ENCODE measurements around the gene EXOC3L4. TPM values are rescaled to one million over a fixed set of nuclear protein-coding genes. Genes with fewer than 3 reads are reported as not detected.
A peak's percentile ranks its signal among the peaks of the same experiment; 100 is the strongest.

EXOC3L4 gene
- total RNA-seq, 1 donor from 2014 or later, result not detected

DNA sequence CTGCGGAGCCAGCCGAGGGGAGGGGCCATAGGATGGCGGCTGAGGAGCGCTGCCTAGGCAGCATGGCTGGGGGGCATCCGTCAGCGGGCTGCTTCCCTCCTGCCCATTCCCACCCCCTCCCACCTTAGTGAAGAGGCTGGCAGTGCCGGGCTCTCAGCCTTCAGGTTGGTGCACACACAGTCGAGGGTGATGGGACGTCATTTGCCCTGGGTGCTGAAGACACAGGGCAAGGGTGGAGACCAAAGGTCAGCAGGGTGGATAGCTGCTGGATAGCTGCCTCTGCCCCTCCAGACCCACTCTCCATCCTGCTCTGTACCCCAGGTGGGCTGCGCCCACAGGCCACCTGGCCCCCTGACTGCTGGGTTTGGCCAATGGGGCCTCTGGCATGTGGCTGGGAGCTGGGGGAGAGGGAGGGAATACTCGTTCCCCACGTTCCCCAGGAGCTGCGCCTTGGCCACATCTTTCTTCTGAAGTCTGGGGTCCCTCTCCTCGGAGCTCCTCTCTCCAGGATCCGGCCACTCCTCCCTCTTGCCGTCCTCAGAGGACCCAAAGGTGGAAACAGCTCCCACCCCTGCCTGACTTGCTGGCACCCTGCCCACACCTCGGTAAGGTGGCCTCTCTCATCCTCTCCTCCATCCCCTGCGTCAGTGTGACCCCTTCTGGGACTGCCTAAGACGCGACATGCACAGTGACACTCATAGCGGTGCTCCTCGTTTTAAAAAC lies 26.0 kb upstream of the EXOC3L4 start:
- H3K9me3 Mint-ChIP-seq, result no peaks in the 10 kb centered on the region
- DNase-seq (ENCODE audit: low spot score), result no peak
- H3K4me3 ChIP-seq, result no peak overlapping the region
- no peak for TF ChIP-seq EZH2phosphoT487 (IDR thresholded peaks at IDR 0.05)
- TF ChIP-seq, protein P1, sequence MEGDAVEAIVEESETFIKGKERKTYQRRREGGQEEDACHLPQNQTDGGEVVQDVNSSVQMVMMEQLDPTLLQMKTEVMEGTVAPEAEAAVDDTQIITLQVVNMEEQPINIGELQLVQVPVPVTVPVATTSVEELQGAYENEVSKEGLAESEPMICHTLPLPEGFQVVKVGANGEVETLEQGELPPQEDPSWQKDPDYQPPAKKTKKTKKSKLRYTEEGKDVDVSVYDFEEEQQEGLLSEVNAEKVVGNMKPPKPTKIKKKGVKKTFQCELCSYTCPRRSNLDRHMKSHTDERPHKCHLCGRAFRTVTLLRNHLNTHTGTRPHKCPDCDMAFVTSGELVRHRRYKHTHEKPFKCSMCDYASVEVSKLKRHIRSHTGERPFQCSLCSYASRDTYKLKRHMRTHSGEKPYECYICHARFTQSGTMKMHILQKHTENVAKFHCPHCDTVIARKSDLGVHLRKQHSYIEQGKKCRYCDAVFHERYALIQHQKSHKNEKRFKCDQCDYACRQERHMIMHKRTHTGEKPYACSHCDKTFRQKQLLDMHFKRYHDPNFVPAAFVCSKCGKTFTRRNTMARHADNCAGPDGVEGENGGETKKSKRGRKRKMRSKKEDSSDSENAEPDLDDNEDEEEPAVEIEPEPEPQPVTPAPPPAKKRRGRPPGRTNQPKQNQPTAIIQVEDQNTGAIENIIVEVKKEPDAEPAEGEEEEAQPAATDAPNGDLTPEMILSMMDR (IDR thresholded peaks at IDR 0.05), result no peak
- TF ChIP-seq EZH2 (IDR thresholded peaks at IDR 0.05), result no peak
- no peak overlapping the region for H3K9ac ChIP-seq
- H3K36me3 ChIP-seq, result no peaks in the 10 kb centered on the region
- H3K4me2 ChIP-seq, result no peak overlapping the region
- H3K27me3 Mint-ChIP-seq (ENCODE audit: insufficient read depth, low read depth), result peaks cover 4% of the 10 kb centered on the region
- no peak overlapping the region for H3K4me3 Mint-ChIP-seq
- no peaks in the 10 kb centered on the region for H3K36me3 Mint-ChIP-seq
- H4K20me1 ChIP-seq (ENCODE audit: low read depth), result no peaks in the 10 kb centered on the region
- H3K27ac Mint-ChIP-seq, result no peak overlapping the region
- no peaks in the 10 kb centered on the region for H3K9me3 ChIP-seq (ENCODE audit: low read depth)
- H3K27me3 ChIP-seq, result no peaks in the 10 kb centered on the region
- H3F3A ChIP-seq (ENCODE audit: low read depth), result no peaks in the 10 kb centered on the region
- H3K27ac ChIP-seq, result no peak overlapping the region
- peaks cover 12% of the 10 kb centered on the region for H3K4me1 ChIP-seq
- H3K79me2 ChIP-seq (ENCODE audit: low read depth), result no peaks in the 10 kb centered on the region
- H2AFZ ChIP-seq (replicated peaks), result no peak overlapping the region
- H3K4me1 Mint-ChIP-seq, result peaks cover 11% of the 10 kb centered on the region

DNA sequence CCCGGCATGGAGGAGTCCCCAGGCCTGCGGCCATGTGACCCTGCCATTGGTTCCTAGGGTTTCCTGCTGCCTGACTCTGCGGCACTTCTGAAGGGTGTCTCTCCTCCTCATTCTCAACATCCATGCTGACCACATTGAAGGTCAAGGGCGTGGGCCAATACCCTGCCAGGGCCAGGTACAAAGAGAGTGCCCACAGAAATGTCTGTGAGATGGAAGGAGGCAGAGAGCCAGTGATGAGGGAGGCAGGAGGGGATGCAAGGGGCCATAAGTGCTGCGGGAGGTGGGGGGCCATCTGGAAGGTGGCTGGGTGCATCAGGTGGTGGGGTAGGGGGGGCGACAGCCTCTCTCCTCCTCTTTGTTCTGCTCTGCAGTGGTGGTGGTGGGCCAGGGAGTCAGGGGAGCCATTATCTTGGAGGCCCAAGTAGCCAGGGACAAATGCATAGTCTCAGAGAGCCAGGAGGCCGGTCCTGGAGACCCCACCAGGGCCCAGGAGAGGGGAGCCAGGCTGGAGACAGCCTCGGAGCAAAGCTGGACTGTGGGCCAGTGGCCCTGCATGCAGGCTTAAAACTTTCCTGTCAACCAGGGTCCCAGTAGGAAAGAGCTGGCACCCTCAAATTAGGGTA lies 24.2 kb upstream of the EXOC3L4 start:
- no peak overlapping the region for H2AFZ ChIP-seq (replicated peaks)
- no peaks in the 10 kb centered on the region for H4K20me1 ChIP-seq (ENCODE audit: low read depth)
- peaks cover 16% of the 10 kb centered on the region for H3K4me1 ChIP-seq
- peaks cover 11% of the 10 kb centered on the region for H3K4me1 Mint-ChIP-seq
- H3K27ac ChIP-seq, result no peak overlapping the region
- H3K4me2 ChIP-seq, result no peak overlapping the region
- H3K27me3 Mint-ChIP-seq (ENCODE audit: insufficient read depth, low read depth), result peaks cover 2% of the 10 kb centered on the region
- H3K27ac Mint-ChIP-seq, result no peak overlapping the region
- no peak overlapping the region for H3K9ac ChIP-seq
- H3K79me2 ChIP-seq (ENCODE audit: low read depth), result no peaks in the 10 kb centered on the region
- TF ChIP-seq, protein P1 (IDR thresholded peaks at IDR 0.05), result no peak
- TF ChIP-seq EZH2 (IDR thresholded peaks at IDR 0.05) (no peak), EZH2phosphoT487 (IDR thresholded peaks at IDR 0.05) (no peak)
- peaks cover 12% of the 10 kb centered on the region for H3F3A ChIP-seq (ENCODE audit: low read depth)
- no peak for DNase-seq (ENCODE audit: low spot score)
- H3K4me3 Mint-ChIP-seq, result no peak overlapping the region
- no peaks in the 10 kb centered on the region for H3K9me3 ChIP-seq (ENCODE audit: low read depth)
- H3K27me3 ChIP-seq, result peaks cover 9% of the 10 kb centered on the region
- no peaks in the 10 kb centered on the region for H3K9me3 Mint-ChIP-seq
- no peaks in the 10 kb centered on the region for H3K36me3 Mint-ChIP-seq
- H3K4me3 ChIP-seq, result no peak overlapping the region
- H3K36me3 ChIP-seq, result no peaks in the 10 kb centered on the region

DNA sequence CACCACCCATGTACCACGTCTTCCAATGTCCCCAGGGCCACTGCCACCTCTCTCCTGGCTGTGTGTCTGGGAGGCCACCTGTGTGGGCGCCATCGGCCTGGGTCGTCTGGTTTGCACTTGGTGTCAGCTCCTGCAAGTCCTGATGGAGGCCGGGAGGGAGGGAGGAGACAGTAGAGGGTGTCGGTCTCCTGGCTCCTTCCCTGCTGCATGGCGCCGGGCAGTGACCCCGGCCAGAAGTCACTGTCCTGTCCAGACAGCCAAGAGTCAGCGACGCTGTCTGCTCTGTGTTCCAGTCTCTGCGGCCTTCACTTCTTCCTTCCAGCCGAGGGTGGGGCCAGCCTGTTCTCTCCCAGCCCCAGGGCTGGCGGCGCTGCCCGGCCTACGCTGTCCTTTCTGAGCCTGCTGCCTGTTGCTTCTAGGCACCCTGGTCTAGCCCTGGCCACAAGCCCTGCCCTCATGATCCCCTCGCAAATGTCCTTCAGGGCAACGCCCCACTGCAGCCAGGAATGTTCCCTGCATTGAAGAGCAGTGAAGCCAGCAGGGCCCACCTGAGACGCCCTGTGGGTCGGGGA lies 23.5 kb upstream of the EXOC3L4 start:
- Histone ChIP-seq H2AFZ (replicated peaks) (no peak overlapping the region), H3K4me1 (peaks cover 16% of the 10 kb centered on the region), H3F3A (ENCODE audit: low read depth) (peaks cover 13% of the 10 kb centered on the region), H4K20me1 (ENCODE audit: low read depth) (no peaks in the 10 kb centered on the region), H3K79me2 (ENCODE audit: low read depth) (no peaks in the 10 kb centered on the region), H3K4me3 (no peak overlapping the region), H3K36me3 (no peaks in the 10 kb centered on the region), H3K9ac (no peak overlapping the region), H3K27me3 (peaks cover 15% of the 10 kb centered on the region), H3K27ac (peak overlapping the region; percentile 37), H3K4me2 (peak overlapping the region; percentile 59), H3K9me3 (ENCODE audit: low read depth) (no peaks in the 10 kb centered on the region)
- no peaks in the 10 kb centered on the region for H3K9me3 Mint-ChIP-seq
- TF ChIP-seq, protein P1 (IDR thresholded peaks at IDR 0.05), result no peak
- TF ChIP-seq EZH2phosphoT487 (IDR thresholded peaks at IDR 0.05), result no peak
- no peak for TF ChIP-seq EZH2 (IDR thresholded peaks at IDR 0.05)
- peaks cover 11% of the 10 kb centered on the region for H3K4me1 Mint-ChIP-seq
- DNase-seq (ENCODE audit: low spot score), result no peak
- H3K4me3 Mint-ChIP-seq, result no peak overlapping the region
- peak overlapping the region; percentile 66 for H3K27ac Mint-ChIP-seq
- no peaks in the 10 kb centered on the region for H3K36me3 Mint-ChIP-seq
- H3K27me3 Mint-ChIP-seq (ENCODE audit: insufficient read depth, low read depth), result peaks cover 2% of the 10 kb centered on the region
